Measurements from ENCODE around the gene SMPD3. TPM values are rescaled to one million over a fixed set of nuclear protein-coding genes. Genes with fewer than 3 reads are reported as not detected.

The SMPD3 gene
- total RNA-seq, 1 experiment from 2014 or later: 2.4 TPM

DNA sequence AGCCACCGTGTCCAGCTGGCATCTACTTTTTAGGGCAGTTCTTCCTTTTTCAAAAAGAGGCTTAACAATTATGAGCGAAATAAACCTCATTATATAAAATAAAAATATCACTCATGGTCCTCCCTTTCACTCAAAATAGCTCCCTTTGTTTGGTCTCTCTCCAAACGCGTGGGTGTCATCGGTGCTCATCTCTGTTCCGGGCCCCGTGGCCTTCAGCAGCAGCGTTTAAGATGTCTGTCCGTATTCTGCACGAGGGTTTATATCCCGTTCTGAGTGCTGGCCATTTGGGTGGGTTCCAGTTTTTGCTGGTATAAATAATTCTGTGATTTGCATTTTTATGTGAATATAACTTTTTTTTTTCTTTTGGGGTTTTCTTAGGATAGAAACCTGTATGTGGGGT is 104.1 kb downstream of the SMPD3 start:
- Mint-ChIP-seq H3K27ac (ENCODE audit: unreplicated experiment) (no peak overlapping the region), H3K4me1 (ENCODE audit: low read depth, unreplicated experiment) (no peaks in the 10 kb centered on the region), H3K36me3 (ENCODE audit: insufficient read depth, unreplicated experiment) (peaks cover 96% of the 10 kb centered on the region), H3K9me3 (ENCODE audit: unreplicated experiment) (no peaks in the 10 kb centered on the region), H3K27me3 (ENCODE audit: insufficient read depth, unreplicated experiment) (no peaks in the 10 kb centered on the region), H3K4me3 (ENCODE audit: unreplicated experiment) (no peak overlapping the region)
- ChIA-PET POLR2A (interaction anchor here (0.5 kb wide), 1 partner anchor 616 kb away, joined by 6 read pairs; no protein-coding TSS in a partner anchor), CTCF (no interaction called here)
- DNase-seq: no peak
- Histone ChIP-seq H3K27me3 (replicated peaks; ENCODE audit: control insufficient read depth, insufficient read depth, low read length) (no peaks in the 10 kb centered on the region), H3K4me1 (no peaks in the 10 kb centered on the region), H3K4me3 (ENCODE audit: low read depth, low read length) (no peak overlapping the region), H3K9me3 (no peaks in the 10 kb centered on the region), H3K36me3 (ENCODE audit: control insufficient read depth, insufficient read depth, low read length) (peaks cover 8% of the 10 kb centered on the region)
- BruUV-seq (replicated peaks): no TSS peak
- intact Hi-C loops (cut with micrococcal nuclease; ENCODE audit: unreplicated experiment): no loop called here
- TF ChIP-seq, protein P1, sequence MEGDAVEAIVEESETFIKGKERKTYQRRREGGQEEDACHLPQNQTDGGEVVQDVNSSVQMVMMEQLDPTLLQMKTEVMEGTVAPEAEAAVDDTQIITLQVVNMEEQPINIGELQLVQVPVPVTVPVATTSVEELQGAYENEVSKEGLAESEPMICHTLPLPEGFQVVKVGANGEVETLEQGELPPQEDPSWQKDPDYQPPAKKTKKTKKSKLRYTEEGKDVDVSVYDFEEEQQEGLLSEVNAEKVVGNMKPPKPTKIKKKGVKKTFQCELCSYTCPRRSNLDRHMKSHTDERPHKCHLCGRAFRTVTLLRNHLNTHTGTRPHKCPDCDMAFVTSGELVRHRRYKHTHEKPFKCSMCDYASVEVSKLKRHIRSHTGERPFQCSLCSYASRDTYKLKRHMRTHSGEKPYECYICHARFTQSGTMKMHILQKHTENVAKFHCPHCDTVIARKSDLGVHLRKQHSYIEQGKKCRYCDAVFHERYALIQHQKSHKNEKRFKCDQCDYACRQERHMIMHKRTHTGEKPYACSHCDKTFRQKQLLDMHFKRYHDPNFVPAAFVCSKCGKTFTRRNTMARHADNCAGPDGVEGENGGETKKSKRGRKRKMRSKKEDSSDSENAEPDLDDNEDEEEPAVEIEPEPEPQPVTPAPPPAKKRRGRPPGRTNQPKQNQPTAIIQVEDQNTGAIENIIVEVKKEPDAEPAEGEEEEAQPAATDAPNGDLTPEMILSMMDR (IDR thresholded peaks at IDR 0.05; ENCODE audit: insufficient read depth in 1 of 2, low read depth in 1 of 2, low read length in 1 of 2, severe bottlenecking in 1 of 2, unreplicated experiment in 1 of 2): no peak

DNA sequence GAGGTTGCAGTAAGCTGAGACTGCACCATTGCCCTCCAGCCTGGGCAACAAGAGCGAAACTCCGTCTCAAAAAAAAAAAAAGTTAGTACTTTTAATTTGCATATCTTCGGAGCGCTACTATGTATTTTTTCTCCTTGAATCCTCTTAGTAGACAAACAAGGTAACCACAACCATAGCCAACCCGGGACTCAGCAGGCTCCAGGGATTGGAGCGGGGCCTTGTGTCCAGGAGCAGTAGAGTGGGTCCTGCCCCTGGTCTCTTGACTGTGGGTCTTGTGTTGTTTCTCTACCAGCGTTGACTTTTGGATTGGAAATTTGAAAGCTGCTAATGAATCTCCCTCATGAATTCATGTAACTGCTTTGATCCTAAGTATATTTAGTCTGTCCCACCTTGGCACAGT is 105.2 kb downstream of the SMPD3 start:
- Mint-ChIP-seq H3K27me3 (ENCODE audit: insufficient read depth, unreplicated experiment) (no peaks in the 10 kb centered on the region), H3K4me3 (ENCODE audit: unreplicated experiment) (no peak overlapping the region), H3K36me3 (ENCODE audit: insufficient read depth, unreplicated experiment) (peaks cover 91% of the 10 kb centered on the region), H3K9me3 (ENCODE audit: unreplicated experiment) (no peaks in the 10 kb centered on the region), H3K4me1 (ENCODE audit: low read depth, unreplicated experiment) (no peaks in the 10 kb centered on the region), H3K27ac (ENCODE audit: unreplicated experiment) (no peak overlapping the region)
- POLR2A ChIA-PET: no interaction called here
- Histone ChIP-seq H3K36me3 (ENCODE audit: control insufficient read depth, insufficient read depth, low read length) (peaks cover 8% of the 10 kb centered on the region), H3K27me3 (replicated peaks; ENCODE audit: control insufficient read depth, insufficient read depth, low read length) (no peaks in the 10 kb centered on the region), H3K9me3 (no peaks in the 10 kb centered on the region), H3K4me1 (no peaks in the 10 kb centered on the region), H3K4me3 (ENCODE audit: low read depth, low read length) (no peak overlapping the region)
- no TSS peak for BruUV-seq (replicated peaks)
- intact Hi-C loops (cut with micrococcal nuclease; ENCODE audit: unreplicated experiment): no loop called here
- TF ChIP-seq, protein P1 (IDR thresholded peaks at IDR 0.05; ENCODE audit: insufficient read depth in 1 of 2, low read depth in 1 of 2, low read length in 1 of 2, severe bottlenecking in 1 of 2, unreplicated experiment in 1 of 2): no peak
- CTCF ChIA-PET: no interaction called here
- DNase-seq: no peak

DNA sequence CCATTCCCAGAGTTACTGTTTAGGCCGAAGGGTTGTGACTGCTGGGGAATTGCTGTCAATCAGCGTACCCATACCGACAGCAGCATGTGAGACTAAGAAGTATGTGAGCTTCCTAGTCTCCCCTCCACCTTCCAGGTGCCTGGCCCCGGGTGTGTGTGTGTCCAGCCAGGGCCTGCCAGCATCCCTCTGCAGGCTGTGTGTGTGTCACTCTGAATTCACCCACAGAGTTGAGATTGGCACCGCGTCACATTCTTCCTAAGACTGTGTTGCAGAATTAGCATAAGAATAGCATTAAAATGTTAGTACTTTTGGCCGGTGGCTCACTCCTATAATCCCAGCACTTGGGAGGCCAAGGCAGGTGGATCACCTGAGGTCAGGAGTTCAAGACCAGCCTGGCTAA is 105.7 kb downstream of the SMPD3 start:
- Mint-ChIP-seq H3K36me3 (ENCODE audit: insufficient read depth, unreplicated experiment) (peaks cover 91% of the 10 kb centered on the region), H3K9me3 (ENCODE audit: unreplicated experiment) (no peaks in the 10 kb centered on the region), H3K4me3 (ENCODE audit: unreplicated experiment) (no peak overlapping the region), H3K4me1 (ENCODE audit: low read depth, unreplicated experiment) (no peaks in the 10 kb centered on the region), H3K27ac (ENCODE audit: unreplicated experiment) (no peak overlapping the region), H3K27me3 (ENCODE audit: insufficient read depth, unreplicated experiment) (no peaks in the 10 kb centered on the region)
- TF ChIP-seq, protein P1 (IDR thresholded peaks at IDR 0.05; ENCODE audit: insufficient read depth in 1 of 2, low read depth in 1 of 2, low read length in 1 of 2, severe bottlenecking in 1 of 2, unreplicated experiment in 1 of 2): no peak
- CTCF ChIA-PET: no interaction called here
- POLR2A ChIA-PET: no interaction called here
- H3K36me3 ChIP-seq (ENCODE audit: control insufficient read depth, insufficient read depth, low read length): peaks cover 8% of the 10 kb centered on the region
- intact Hi-C loops (cut with micrococcal nuclease; ENCODE audit: unreplicated experiment): no loop called here
- no peaks in the 10 kb centered on the region for H3K4me1 ChIP-seq
- H3K4me3 ChIP-seq (ENCODE audit: low read depth, low read length): no peak overlapping the region
- H3K9me3 ChIP-seq: no peaks in the 10 kb centered on the region
- H3K27me3 ChIP-seq (replicated peaks; ENCODE audit: control insufficient read depth, insufficient read depth, low read length): no peaks in the 10 kb centered on the region
- BruUV-seq (replicated peaks): no TSS peak
- DNase-seq: no peak

Measured in Caco-2 (cell line).